ENCODE results near the gene ZC2HC1C.

DNA sequence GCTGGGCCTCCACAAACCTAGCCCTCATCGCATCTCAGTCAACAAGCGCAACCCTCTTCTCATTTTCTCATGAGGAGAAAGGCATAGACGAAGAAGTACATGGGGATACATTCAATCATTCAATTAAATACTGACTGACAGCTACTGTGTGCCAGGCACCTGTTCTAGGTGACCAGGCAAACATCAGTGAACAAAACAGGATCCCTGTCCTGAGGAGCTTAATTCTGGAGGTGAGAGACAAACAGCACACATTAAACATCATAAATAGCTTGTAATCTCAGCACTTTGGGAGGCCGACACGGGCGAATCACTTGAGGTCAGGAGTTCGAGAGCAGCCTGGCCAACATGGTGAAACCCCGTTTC, 5.3 kb upstream of the ZC2HC1C start:
- TF ChIP-seq EZH2 (IDR thresholded peaks at IDR 0.05; ENCODE audit: borderline replicate concordance, low read depth, low read length, severe bottlenecking), result no peak
- TF ChIP-seq, protein P1, sequence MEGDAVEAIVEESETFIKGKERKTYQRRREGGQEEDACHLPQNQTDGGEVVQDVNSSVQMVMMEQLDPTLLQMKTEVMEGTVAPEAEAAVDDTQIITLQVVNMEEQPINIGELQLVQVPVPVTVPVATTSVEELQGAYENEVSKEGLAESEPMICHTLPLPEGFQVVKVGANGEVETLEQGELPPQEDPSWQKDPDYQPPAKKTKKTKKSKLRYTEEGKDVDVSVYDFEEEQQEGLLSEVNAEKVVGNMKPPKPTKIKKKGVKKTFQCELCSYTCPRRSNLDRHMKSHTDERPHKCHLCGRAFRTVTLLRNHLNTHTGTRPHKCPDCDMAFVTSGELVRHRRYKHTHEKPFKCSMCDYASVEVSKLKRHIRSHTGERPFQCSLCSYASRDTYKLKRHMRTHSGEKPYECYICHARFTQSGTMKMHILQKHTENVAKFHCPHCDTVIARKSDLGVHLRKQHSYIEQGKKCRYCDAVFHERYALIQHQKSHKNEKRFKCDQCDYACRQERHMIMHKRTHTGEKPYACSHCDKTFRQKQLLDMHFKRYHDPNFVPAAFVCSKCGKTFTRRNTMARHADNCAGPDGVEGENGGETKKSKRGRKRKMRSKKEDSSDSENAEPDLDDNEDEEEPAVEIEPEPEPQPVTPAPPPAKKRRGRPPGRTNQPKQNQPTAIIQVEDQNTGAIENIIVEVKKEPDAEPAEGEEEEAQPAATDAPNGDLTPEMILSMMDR (IDR thresholded peaks at IDR 0.05; ENCODE audit: borderline replicate concordance, extremely low read depth, low read length, poor library complexity, severe bottlenecking), result no peak

Data from DND-41 (cell line).